Measurements from ENCODE around the gene STXBP5L.
"Not testable (repeated sequence)": the region's sequence is repeated elsewhere in the genome, so short reads cannot be mapped to it uniquely, and the experiment has no call there.

The STXBP5L gene

DNA sequence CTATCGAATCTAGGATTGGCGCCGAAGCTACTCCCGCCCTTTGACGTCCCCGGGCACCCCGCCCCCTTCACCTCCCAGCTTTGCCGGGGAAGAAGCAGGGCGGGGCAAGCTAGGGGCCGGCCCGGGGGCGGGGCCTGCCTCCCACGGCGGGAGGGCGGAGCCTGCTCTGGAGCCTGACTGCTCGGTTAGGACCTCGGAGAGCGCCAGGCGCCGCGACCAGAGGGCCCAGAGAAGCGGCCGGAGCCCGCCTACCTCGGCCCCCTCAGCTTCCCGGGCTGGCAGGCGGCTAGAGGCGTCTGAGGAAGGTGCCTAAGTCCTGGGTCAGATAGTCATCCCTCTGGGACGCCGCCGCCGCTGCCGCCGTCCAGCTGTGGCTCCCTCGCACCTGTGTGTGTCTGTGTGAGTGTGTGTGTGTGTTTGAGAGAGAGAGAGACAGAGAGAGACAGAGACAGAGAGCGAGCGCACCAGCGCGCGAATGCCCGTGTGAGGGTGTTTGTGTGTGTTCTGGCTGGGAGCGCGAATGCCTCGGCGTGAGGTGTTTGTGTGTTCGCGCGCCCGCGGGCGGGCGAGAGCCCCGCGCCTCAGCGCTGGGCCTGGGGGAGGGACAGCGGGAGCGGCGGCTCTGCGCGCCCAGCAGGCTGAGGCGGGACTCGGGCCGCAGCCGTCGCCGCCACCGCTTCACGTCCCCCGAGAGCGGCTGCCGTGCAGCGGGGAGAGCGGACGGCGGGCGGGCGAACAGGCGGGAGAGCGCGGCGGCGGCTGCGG is at the start of gene STXBP5L:
Gene STXBP5L, plus strand, starts transcription at position 176 of the 765 bp plus-strand sequence. CDS start 1,374 bp downstream, outside the sequence.
- in situ Hi-C loops (cut with HindIII; ENCODE audit: low sequenced_read_pairs): no loop called here

- in situ Hi-C loops (cut with HindIII; ENCODE audit: low sequenced_read_pairs): no loop called here
Measured at GRCh38 chr3:120858521-120858920, 49.5 kb upstream of the STXBP5L start.

DNA sequence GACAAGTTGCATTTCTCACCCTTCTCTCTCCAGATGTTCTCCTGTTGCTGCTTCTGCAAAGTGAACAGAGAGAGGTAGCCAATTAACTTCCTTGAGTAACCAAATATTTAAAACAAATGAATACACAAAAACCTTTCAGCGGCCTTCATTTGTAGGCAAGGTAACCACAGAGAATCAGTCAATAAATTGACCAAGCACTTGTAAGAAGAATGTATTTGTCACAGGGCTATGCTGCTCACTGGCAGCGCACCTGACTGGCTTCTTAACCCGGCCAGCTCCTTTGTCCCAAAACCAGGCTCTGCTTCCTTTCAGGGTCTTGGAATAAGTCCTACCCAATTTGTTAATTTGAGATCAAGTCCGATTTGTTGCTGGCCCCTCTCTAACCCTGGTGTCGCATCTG is 43.5 kb upstream of the STXBP5L start:
- in situ Hi-C loops (cut with HindIII; ENCODE audit: low sequenced_read_pairs): no loop called here

GRCh38 chr3:120875507-120875906 is 32.5 kb upstream of the STXBP5L start:
- in situ Hi-C loops (cut with HindIII; ENCODE audit: low sequenced_read_pairs): no loop called here

DNA sequence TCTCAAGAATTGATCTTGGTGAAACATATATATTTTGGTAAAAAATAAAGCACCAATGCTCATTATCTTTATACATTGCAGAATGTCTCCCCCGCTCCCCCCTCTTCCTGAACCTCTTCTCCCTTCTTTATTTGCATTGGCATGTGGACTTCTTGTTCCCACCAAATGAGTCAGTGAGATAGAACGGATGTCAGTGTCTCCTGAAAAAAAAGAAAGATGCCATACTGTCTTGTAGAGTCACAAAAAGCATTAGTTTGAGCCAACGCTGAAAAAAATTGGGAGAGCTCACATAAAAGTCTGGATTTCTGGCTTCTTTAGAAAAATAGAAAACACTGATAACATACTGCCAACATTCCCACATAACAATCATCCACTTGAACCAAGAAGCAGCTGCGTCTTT is 32.0 kb upstream of the STXBP5L start:
- in situ Hi-C loops (cut with HindIII; ENCODE audit: low sequenced_read_pairs): no loop called here

- in situ Hi-C loops (cut with HindIII; ENCODE audit: low sequenced_read_pairs): no loop called here
Measured at GRCh38 chr3:120879411-120879810, 28.6 kb upstream of the STXBP5L start.

- in situ Hi-C loops (cut with HindIII; ENCODE audit: low sequenced_read_pairs): no loop called here
Measured at GRCh38 chr3:120892921-120893320, 15.1 kb upstream of the STXBP5L start.

DNA sequence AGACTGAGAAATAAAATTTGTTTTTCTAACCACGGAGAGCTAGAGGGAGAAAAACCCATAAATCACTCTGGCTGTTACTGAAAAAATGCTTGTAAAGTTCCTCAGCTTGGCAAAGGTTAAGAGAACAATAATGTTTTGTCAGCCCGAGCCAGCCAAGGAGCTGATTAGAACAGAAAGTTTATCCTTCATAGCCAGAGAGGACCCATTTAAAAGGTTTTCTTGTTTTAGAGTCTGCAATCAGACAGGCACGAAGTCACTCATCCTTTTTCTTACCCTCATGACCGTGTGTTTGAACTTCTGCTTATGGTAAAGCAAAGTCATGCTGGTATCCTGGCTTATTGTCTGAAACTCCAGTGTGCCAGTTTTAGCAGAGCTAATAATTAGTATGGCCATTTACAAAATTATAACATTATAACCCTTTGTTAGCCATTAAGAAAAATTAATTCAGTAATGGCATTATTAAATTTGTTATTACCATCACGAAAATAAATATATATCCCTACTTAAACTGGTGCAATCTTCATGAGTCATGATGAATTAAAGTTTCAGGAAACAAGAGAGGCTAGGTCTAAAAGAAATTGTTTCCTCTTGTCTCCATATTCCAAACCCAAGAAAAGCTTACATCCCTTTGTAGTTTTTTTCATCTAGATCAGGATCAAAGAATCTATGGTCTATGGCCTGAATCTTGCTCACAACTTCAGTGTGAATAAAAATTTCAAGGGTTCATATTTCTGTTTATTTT is 13.5 kb upstream of the STXBP5L start:
- in situ Hi-C loops (cut with HindIII; ENCODE audit: low sequenced_read_pairs): no loop called here

DNA sequence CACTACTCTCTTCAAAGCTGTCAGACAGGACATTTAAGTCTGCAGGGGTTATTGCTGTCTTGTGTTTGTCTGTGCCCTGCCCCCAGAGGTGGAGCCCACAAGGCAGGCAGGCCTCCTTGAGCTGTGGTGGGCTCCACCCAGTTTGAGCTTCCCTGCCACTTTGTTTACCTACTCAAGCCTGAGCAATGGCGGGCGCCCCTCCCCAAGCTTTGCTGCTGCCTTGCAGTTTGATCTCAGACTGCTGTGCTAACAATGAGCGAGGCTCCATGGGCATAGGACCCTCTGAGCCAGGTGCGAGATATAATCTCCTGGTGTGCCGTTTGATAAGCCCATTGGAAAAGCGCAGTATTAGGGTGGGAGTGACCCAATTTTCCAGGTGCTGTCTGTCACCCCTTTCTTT is 6.3 kb upstream of the STXBP5L start:
- in situ Hi-C loops (cut with HindIII; ENCODE audit: low sequenced_read_pairs): not testable (repeated sequence)

- in situ Hi-C loops (cut with HindIII; ENCODE audit: low sequenced_read_pairs): no loop called here
Measured at GRCh38 chr3:120903221-120903620, 4.8 kb upstream of the STXBP5L start.

- in situ Hi-C loops (cut with HindIII; ENCODE audit: low sequenced_read_pairs): no loop called here
Measured at GRCh38 chr3:120907659-120908029, 361 bp upstream of the STXBP5L start.

GRCh38 chr3:120908795-120909601 is 993 bp downstream of the STXBP5L start:
- in situ Hi-C loops (cut with HindIII; ENCODE audit: low sequenced_read_pairs): no loop called here

- in situ Hi-C loops (cut with HindIII; ENCODE audit: low sequenced_read_pairs): no loop called here
Measured at GRCh38 chr3:120909602-120909878, 1.5 kb downstream of the STXBP5L start.

GRCh38 chr3:120926146-120926545 is 18.1 kb downstream of the STXBP5L start:
- in situ Hi-C loops (cut with HindIII; ENCODE audit: low sequenced_read_pairs): no loop called here

- in situ Hi-C loops (cut with HindIII; ENCODE audit: low sequenced_read_pairs): no loop called here
Measured at GRCh38 chr3:120928991-120929390, 21.0 kb downstream of the STXBP5L start.

DNA sequence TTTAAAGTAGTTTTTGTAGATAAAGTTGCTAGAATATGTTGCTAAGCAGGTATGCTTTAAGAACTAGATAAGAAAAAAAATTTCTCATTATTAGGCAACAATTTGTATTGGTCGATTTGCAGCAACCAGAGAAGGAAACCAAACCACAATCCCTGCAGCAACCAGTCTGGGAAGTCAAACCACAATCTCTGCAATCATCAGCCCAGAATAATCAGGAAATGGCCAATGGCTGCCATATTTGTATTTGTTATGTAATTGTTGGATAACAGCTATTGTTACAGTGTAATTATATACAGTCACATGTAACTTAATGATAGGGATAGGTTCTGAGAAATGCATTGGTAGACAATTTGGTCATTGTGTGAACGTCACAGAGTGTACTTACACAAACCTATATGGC is 23.6 kb downstream of the STXBP5L start:
- in situ Hi-C loops (cut with HindIII; ENCODE audit: low sequenced_read_pairs): no loop called here

DNA sequence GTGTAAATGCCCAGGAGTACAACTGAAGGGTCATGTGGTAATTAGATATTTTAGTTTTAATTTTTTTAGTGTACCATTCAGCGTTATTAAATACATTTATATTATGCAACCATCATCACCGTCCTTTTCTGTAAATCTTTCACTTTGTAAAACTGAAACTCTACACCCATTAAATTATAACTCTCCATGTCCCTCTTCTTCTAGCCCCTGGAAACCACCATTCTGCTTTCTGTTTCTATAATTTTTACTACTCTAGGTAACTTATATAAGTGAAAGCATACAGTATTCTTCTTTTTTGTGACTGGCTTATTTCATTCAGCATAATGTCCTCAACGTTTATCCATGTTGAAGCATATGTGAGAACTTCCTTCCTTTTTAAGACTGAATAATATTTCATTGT is 48.1 kb downstream of the STXBP5L start:
- in situ Hi-C loops (cut with HindIII; ENCODE audit: low sequenced_read_pairs): no loop called here

GRCh38 chr3:120982608-120983320 is 74.8 kb downstream of the STXBP5L start:
- in situ Hi-C loops (cut with HindIII; ENCODE audit: low sequenced_read_pairs): no loop called here

DNA sequence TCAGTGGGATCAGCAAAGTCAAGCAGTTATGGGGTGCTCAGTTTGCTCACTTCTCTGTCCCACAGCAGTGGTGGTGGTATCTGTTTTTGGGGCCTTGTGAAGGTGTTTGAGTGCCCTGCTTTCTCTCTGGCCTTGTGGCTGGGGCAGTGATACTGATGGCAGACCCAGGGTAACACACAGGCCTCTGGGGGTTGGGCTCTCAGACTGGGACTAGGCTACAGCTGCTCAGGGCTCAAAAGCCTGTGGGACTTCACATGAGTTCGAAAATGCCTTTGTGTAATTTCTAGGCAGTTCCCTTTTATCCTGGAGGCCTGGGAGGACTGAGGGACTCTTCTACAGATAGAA is 75.3 kb downstream of the STXBP5L start:
- in situ Hi-C loops (cut with HindIII; ENCODE audit: low sequenced_read_pairs): no loop called here

GRCh38 chr3:120983841-120984240 is 75.8 kb downstream of the STXBP5L start:
- in situ Hi-C loops (cut with HindIII; ENCODE audit: low sequenced_read_pairs): no loop called here

- in situ Hi-C loops (cut with HindIII; ENCODE audit: low sequenced_read_pairs): no loop called here
Measured at GRCh38 chr3:120985242-120985641, 77.2 kb downstream of the STXBP5L start.
